ENCODE results near the gene MAB21L3.
"Not testable (repeated sequence)": the region's sequence is repeated elsewhere in the genome, so short reads cannot be mapped to it uniquely, and the experiment has no call there.

Gene MAB21L3

DNA sequence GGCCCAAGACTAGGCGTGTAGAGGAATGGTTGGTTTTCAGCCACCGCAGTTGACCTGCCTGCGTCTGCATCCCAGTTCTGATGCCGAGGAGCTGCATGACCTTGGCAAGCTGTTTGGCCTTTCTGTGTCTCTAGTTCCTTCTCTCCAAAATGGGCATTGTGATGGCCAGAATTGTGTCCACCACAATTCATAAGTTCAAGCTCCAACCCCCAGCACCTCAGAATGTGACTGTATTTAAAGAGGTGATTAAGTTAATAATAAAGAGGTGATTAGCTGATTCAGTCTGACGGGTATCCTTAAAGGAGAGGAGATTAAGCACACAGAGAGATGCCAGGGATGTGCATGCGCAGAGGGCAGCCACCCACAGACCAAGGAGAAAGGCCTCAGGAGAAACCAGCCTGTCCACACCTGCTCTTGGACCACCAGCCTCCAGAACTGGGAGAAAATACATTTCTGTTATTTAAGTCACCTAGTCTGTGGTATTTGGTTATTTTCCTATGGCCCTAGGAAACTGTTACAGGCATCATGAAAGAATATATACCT lies 28.5 kb downstream of the MAB21L3 start:
- no peak for DNase-seq

DNA sequence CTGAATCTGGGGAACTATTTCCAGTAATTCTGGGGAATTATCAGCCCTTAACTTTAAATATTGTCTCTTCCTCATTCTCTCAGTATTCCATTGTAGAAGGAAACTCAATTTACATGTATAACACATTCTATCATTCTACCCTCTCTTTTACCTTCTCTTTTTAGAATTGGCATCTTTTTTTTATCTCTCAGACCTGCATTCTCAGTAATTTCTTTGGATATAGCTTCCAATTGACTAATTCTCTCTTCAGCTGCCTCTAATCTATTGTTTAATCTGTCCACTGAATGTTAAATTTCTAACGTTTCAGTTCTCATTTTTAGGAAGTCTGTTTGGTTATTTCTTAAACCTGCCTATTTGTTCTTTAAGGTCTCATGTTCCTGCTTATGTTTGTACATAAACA lies 33.0 kb downstream of the MAB21L3 start:
- no peak for DNase-seq

GRCh38 chr1:116146447-116147113 lies 35.4 kb downstream of the MAB21L3 start:
- not testable (repeated sequence) for DNase-seq

- DNase-seq = no peak
These were observed 35.9 kb downstream of the MAB21L3 start for GRCh38 chr1:116147114-116147510.

- DNase-seq = no peak
These were observed 36.8 kb downstream of the MAB21L3 start for GRCh38 chr1:116147972-116148371.

GRCh38 chr1:116148967-116149366 lies 37.8 kb downstream of the MAB21L3 start:
- no peak for DNase-seq

DNA sequence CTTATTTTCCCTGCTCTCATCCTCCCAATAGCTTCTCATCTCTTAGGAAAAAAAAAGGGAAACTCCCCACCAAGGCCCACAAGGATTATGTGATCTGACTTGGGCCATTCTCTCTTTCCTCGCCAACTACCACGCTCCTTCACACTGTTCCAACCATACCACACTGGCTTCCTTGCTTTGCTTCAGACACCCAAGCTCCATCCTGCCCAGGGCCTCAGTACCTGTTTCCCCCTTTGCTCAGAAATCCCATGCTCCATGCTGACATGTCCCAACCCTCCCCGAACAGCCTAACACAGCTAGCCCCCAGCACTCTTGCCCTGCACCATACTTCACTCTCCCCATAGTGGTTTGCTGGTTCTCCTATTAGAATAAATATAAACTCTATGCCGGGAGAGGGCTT lies 39.2 kb downstream of the MAB21L3 start:
- no peak for DNase-seq

DNA sequence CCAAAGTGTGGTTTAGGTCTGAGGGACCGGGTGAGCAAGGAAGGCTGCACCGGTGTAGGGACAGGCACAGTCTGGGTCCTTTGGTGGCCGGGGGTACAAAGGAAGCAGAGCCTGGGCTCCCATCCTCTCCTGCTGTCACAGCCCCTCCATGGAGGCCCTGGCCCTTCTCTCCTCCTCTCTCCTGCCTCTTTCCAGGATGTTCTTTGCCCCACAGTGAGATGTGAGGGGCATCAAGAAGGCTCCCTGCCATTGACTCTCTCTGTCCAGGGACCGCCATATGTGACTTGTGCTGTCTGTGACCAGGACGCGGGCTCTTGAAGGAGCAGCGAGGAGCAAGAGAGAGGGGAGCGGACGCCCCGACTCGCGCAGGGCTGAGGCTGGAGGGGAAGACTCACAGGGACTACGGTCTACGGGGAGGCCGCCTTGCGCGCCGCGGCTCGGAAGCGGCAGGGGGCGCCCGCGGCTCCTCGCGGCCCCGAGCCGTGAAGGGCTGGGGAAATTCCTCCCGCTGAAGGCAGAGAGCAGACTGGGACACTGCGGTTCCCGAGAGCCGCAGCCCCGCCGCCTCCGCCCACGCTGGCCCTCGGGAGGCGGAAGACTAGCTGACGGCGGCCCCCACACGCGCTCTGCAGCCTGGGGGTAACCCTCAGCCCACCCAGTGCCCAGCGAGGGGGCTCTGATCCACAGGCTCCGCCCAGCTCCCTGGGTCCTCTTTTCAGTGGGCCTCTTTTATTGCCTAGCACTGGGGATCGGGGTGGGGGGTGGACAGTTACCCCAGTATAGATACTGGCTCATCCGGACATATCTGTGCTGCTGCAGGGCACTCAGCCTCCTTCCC lies 40.8 kb downstream of the MAB21L3 start:
- DNase-seq = peak; percentile 67 to 71

GRCh38 chr1:116152577-116152943 lies 41.4 kb downstream of the MAB21L3 start:
- DNase-seq = no peak

GRCh38 chr1:116152950-116153691 lies 41.9 kb downstream of the MAB21L3 start:
- no peak for DNase-seq

GRCh38 chr1:116153692-116154031 lies 42.5 kb downstream of the MAB21L3 start:
- no peak for DNase-seq

DNA sequence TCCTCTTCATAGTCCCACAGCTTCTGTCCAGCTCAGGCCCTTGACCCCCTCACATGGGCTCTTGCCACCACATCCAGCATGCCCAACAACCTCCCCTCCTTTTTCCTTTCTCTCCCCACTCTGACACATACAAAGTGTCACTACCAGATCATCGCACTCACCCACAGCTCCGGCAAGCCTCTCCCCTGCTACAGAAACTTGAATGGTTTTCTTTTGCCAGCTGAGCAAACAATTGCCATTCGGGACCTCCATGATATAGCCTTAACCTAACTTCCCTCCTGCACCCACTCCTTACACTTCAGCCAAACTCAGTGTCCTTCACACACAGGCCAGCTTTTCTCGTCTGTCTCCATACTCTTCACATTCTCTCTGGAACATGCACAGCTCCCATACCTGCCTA lies 43.3 kb downstream of the MAB21L3 start:
- no peak for DNase-seq

- DNase-seq = no peak
These were observed 45.9 kb downstream of the MAB21L3 start for GRCh38 chr1:116157096-116157495.

DNA sequence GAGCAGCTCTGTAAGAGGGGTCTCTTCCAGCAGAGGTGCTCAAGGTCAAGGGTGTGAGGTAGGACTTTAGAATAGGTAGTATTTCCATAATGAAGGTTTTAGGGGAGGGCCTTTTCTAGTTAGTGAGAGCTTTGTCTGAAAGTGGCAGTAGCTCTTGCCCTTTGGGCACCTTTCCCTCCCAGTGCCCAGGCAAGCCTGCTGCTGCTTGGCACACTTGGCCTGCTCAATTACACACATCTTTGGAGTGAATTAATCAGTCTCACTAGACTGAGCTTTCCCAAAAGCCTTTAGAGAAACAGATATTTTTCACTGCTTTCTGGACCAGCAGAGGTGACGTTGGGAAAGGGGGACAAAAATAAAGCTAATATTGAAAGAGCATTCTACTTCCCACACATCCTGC lies 48.0 kb downstream of the MAB21L3 start:
- DNase-seq = no peak

GRCh38 chr1:116159611-116160010 lies 48.4 kb downstream of the MAB21L3 start:
- no peak for DNase-seq

GRCh38 chr1:116161390-116161789 lies 50.2 kb downstream of the MAB21L3 start:
- DNase-seq = no peak

GRCh38 chr1:116161877-116162390 lies 50.7 kb downstream of the MAB21L3 start:
- no peak for DNase-seq

DNA sequence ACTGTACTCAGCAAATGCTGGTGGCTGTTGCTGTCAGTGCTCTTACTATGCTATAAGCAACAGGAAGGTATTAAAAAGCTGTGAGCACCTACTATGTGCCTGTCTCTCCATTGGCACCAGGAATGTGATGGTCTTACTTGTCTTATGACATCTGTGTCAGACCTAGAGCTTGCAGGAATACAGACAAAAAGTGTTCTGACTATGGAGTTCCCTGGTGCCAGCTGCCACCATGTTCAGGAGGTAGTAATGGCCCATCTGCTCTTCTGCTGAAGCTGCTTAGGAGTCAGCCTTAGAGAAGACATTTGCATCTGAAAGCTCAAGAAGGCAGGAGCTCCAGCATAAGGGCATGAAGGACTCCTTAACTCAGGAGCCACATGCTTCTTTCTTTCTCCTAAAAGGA lies 52.3 kb downstream of the MAB21L3 start:
- DNase-seq = no peak

- DNase-seq = no peak
These were observed 53.0 kb downstream of the MAB21L3 start for GRCh38 chr1:116164150-116164549.

DNA sequence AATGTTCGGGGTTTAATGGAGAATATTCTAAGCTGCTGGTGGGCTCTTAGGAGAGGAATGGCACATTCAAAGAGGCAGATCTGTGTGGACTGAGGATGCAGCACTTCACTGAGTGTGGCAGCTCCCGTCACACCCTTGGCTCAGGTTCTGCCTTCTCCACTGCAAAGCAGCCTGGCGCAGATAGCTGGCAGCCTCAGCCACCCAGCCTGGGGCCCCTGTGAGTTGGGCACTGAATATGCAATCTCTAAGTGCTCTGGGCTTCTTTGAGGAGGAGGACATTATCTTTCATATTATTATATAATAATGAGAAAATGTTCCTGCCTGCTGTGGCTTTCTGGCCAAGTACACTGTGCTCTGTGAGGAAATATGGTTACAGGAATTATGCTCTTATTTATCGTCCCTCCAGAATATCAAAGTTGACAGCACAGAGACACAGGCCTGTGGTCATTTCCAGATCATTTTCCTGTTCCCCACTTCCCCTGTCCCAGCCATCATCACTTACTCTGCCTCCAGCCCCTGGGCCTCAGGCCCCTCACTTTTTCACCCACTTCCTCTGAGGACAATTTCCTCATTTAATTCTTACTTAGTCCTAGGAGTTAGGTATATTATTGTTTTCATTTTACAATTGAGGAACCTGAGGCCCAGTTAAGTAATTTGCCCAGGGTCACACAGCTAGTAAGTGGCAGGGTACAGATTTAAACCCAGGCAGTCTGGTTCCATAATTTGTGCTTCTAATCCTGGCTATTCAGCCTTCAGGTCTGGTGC lies 53.6 kb downstream of the MAB21L3 start:
- DNase-seq = no peak

DNA sequence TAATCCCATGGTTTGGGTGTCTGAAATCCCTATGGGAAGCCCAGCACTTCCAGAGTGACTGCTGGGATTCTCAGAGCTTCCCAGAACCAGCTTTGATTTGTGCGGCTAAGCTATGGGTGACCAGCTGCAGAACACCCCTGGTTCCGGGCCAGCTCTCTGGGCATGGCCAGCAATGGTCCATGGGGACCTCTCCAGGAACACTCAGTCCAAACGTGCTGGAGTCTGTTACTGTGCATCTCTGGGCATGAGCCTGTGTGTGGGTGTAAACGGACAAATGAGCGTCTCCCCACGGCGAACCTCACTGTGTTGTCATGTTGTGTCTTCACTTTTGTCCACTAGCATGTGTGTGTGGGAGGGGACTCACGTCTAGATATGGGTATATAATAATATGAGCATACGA lies 54.4 kb downstream of the MAB21L3 start:
- DNase-seq = no peak

DNA sequence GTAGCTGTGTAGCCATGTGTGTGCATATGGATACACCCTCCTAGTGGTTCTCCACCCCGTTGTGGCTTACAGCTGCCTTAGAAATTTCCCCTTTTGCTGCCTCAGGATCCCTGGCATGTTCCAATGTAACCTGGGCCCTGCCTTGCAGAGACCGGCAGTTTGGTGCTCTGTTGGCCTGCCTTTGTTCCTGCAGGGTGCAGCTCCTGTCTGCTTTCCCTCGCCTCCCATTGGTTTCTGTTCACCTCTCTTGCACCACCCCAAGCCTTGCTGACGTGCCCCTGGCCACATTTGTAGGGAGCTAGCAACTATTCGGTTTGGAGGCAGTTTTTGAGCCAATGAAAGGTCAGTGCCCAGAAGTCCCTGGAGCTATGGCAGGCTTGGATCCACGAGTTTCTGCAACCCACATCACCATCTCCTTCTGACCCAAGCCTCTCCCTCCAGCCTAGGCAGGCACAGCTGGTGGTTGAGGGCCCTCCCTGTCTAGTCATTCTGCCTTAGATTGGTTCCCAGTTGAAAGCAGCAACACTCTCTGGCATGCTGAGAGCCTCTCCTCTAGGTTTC lies 54.9 kb downstream of the MAB21L3 start:
- DNase-seq = no peak
